ENCODE data around the gene NOL6. TPM values are rescaled to one million over a fixed set of nuclear protein-coding genes. Genes with fewer than 3 reads are reported as not detected.

NOL6 gene
- total and polyA plus RNA-seq, 9 of the 15 experiments (the other 6 are each of a cell fraction or from before 2014, with no cell fraction given), result 7.7 to 58.9 (median 27.0) TPM

DNA sequence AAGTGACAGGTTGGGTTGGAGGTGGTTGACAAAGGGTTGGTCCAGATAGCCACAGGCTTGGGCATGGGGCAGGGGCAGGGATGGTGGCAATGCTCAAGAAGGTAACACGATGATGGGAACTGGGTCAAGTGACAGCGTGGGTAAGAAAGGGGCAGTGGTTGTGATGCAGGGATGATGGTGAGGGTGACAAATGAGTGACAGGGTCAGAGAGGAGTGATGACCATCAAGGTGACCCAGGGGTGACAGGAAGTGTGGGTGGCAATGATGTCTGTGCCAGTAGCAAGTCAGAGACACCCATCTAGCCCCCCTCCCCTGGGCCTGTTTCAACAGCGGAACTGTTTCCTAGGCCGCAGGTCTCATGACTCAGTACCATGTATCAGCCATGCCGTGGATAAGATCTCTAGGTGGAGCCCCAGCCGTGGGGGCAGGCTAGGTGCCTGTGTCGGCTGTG is 46.9 kb downstream of the NOL6 start:
- peak overlapping the region; percentile 59; the same call in 1 of the 2 replicates for H2AFZ ChIP-seq (ENCODE audit: low read depth, low read length)
- H3K9me1 ChIP-seq (ENCODE audit: control insufficient read depth, insufficient read depth, low read length), result no peaks in the 10 kb centered on the region
- ChIA-PET CTCF (ENCODE audit: low intra/inter-chr PET ratio) (no interaction called here), POLR2A (no interaction called here)
- H3K27me3 ChIP-seq (ENCODE audit: control insufficient read depth in 2 of 2, insufficient read depth in 2 of 2, low read length in 2 of 2), result no peaks in the 10 kb centered on the region
- peak overlapping the region in 1 of 2 experiments; percentile 45; a peak in 1 of 4 replicates for H3K9ac ChIP-seq (ENCODE audit: insufficient read depth in 1 of 2, low read depth in 2 of 2, low read length in 2 of 2)
- peak overlapping the region; percentile 22; the same call in 2 of the 3 replicates for H3K27ac ChIP-seq (ENCODE audit: extremely low read depth, low read depth, low read length)
- peak; percentile 44 for FAIRE-seq
- WGBS (ENCODE audit: insufficient coverage, low coverage, missing lambda C conversion rate), result 17% methylated on average over 6 of the region's 7 CpGs
- no peak overlapping the region for H3K4me3 ChIP-seq
- no peaks in the 10 kb centered on the region for H3K79me2 ChIP-seq (ENCODE audit: control insufficient read depth, insufficient read depth, low read length)
- H3K4me2 ChIP-seq (ENCODE audit: insufficient read depth, low read length), result peak overlapping the region; percentile 14; the same call in 1 of the 2 replicates
- in situ Hi-C loops (cut with MboI) (no loop called here), intact Hi-C loops (cut with micrococcal nuclease) (no loop called here)
- H3K36me3 ChIP-seq (ENCODE audit: control insufficient read depth, insufficient read depth, low read length), result no peaks in the 10 kb centered on the region
- peak; percentile 50 to 56 (median 52) for DNase-seq (ENCODE audit: extremely low read depth in 1 of 4, low spot score in 3 of 4)
- no TSS peak for BruUV-seq (replicated peaks)
- H3K4me1 ChIP-seq (replicated peaks in 1 of 2; ENCODE audit: control insufficient read depth in 2 of 2, insufficient read depth in 2 of 2, low read length in 2 of 2), result peaks cover 20 to 26% of the 10 kb centered on the region in 2 experiments
- peak; percentile 74 for ATAC-seq
- no peaks in the 10 kb centered on the region for H4K20me1 ChIP-seq (replicated peaks; ENCODE audit: control insufficient read depth, insufficient read depth, low read length)
- no peaks in the 10 kb centered on the region for H3K9me3 ChIP-seq (replicated peaks; ENCODE audit: control insufficient read depth, insufficient read depth, low read depth, low read length)
- TF ChIP-seq RFX1 (IDR thresholded peaks at IDR 0.05) (peak; percentile 32; the same call in 1 of the 2 replicates), ARID1B (IDR thresholded peaks at IDR 0.05) (peak; percentile 42), ZNF584 (CRISPR knock-in tag; IDR thresholded peaks at IDR 0.05; ENCODE audit: low read depth) (no peak), RFX7 (CRISPR knock-in tag; IDR thresholded peaks at IDR 0.05) (no peak), KAT8 (IDR thresholded peaks at IDR 0.05; ENCODE audit: low read depth) (no peak), MEIS2 (IDR thresholded peaks at IDR 0.05; ENCODE audit: partially characterized antibody) (peak; percentile 50), DPF2 (IDR thresholded peaks at IDR 0.05) (0 out of 2 replicates have a peak, but pooled peaks have one; percentile 20), FOSL1 (tag; conservative IDR thresholded peaks at IDR 0.05) (peak; percentile 53), CSDE1 (IDR thresholded peaks at IDR 0.05) (no peak), NCOA6 (IDR thresholded peaks at IDR 0.05) (no peak), BHLHE40 (IDR thresholded peaks at IDR 0.05; ENCODE audit: low read length) (peak; percentile 15; the same call in 1 of the 2 replicates)
- TF ChIP-seq, protein P1, sequence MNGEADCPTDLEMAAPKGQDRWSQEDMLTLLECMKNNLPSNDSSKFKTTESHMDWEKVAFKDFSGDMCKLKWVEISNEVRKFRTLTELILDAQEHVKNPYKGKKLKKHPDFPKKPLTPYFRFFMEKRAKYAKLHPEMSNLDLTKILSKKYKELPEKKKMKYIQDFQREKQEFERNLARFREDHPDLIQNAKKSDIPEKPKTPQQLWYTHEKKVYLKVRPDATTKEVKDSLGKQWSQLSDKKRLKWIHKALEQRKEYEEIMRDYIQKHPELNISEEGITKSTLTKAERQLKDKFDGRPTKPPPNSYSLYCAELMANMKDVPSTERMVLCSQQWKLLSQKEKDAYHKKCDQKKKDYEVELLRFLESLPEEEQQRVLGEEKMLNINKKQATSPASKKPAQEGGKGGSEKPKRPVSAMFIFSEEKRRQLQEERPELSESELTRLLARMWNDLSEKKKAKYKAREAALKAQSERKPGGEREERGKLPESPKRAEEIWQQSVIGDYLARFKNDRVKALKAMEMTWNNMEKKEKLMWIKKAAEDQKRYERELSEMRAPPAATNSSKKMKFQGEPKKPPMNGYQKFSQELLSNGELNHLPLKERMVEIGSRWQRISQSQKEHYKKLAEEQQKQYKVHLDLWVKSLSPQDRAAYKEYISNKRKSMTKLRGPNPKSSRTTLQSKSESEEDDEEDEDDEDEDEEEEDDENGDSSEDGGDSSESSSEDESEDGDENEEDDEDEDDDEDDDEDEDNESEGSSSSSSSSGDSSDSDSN (IDR thresholded peaks at IDR 0.05; ENCODE audit: borderline replicate concordance in 1 of 2, low read depth in 2 of 2, low read length in 2 of 2), result no peak
- TF ChIP-seq, protein P2, sequence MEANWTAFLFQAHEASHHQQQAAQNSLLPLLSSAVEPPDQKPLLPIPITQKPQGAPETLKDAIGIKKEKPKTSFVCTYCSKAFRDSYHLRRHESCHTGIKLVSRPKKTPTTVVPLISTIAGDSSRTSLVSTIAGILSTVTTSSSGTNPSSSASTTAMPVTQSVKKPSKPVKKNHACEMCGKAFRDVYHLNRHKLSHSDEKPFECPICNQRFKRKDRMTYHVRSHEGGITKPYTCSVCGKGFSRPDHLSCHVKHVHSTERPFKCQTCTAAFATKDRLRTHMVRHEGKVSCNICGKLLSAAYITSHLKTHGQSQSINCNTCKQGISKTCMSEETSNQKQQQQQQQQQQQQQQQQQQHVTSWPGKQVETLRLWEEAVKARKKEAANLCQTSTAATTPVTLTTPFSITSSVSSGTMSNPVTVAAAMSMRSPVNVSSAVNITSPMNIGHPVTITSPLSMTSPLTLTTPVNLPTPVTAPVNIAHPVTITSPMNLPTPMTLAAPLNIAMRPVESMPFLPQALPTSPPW (CRISPR knock-in tag; IDR thresholded peaks at IDR 0.05), result peak; percentile 79
- TF ChIP-seq, protein P3, sequence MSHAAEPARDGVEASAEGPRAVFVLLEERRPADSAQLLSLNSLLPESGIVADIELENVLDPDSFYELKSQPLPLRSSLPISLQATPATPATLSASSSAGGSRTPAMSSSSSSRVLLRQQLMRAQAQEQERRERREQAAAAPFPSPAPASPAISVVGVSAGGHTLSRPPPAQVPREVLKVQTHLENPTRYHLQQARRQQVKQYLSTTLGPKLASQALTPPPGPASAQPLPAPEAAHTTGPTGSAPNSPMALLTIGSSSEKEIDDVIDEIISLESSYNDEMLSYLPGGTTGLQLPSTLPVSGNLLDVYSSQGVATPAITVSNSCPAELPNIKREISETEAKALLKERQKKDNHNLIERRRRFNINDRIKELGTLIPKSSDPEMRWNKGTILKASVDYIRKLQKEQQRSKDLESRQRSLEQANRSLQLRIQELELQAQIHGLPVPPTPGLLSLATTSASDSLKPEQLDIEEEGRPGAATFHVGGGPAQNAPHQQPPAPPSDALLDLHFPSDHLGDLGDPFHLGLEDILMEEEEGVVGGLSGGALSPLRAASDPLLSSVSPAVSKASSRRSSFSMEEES (CRISPR knock-in tag; IDR thresholded peaks at IDR 0.05), result no peak
- TF ChIP-seq, protein P4, sequence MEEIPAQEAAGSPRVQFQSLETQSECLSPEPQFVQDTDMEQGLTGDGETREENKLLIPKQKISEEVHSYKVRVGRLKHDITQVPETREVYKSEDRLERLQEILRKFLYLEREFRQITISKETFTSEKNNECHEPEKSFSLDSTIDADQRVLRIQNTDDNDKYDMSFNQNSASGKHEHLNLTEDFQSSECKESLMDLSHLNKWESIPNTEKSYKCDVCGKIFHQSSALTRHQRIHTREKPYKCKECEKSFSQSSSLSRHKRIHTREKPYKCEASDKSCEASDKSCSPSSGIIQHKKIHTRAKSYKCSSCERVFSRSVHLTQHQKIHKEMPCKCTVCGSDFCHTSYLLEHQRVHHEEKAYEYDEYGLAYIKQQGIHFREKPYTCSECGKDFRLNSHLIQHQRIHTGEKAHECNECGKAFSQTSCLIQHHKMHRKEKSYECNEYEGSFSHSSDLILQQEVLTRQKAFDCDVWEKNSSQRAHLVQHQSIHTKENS (CRISPR knock-in tag; IDR thresholded peaks at IDR 0.05), result no peak
- TF ChIP-seq, protein P5, sequence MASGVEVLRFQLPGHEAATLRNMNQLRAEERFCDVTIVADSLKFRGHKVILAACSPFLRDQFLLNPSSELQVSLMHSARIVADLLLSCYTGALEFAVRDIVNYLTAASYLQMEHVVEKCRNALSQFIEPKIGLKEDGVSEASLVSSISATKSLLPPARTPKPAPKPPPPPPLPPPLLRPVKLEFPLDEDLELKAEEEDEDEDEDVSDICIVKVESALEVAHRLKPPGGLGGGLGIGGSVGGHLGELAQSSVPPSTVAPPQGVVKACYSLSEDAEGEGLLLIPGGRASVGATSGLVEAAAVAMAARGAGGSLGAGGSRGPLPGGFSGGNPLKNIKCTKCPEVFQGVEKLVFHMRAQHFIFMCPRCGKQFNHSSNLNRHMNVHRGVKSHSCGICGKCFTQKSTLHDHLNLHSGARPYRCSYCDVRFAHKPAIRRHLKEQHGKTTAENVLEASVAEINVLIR (CRISPR knock-in tag; IDR thresholded peaks at IDR 0.05), result no peak
